ENCODE results near the gene DEFB128. TPM values are rescaled to one million over a fixed set of nuclear protein-coding genes. Genes with fewer than 3 reads are reported as not detected.

The DEFB128 gene
- total RNA-seq: not detected
- polyA plus RNA-seq: not detected
- long read RNA-seq, donor 1: 0 reads
- long read RNA-seq, donor 2: 0 reads
- long read RNA-seq, donor 3: 0 reads

GRCh38 chr20:189611-190010, at the start of gene DEFB128:
Gene DEFB128 (minus strand): TSS chr20:189711. CDS start chr20:189623, 88 bp downstream.
- DNase-seq (no peak), ATAC-seq (no peak)
- peaks cover 0 to 14% (median 1%) of the 10 kb centered on the region in 12 donors for H3K9me3 ChIP-seq
- 53 to 65% (median 58%) methylated on average over 7 of the region's 7 CpGs for WGBS, 4 donors
- TF ChIP-seq CTCF (IDR thresholded peaks at IDR 0.05) (no peak), POLR2A (IDR thresholded peaks at IDR 0.05) (no peak)
- H3K4me3 ChIP-seq: no peak within 1 kb of the TSS
- intact Hi-C loops (cut with DNase I): no loop called here
- no peak within 1 kb of the TSS for H3K27ac ChIP-seq
- no peaks in the 10 kb centered on the region for H3K36me3 ChIP-seq
- no peaks in the 10 kb centered on the region for H3K27me3 ChIP-seq
- H3K4me1 ChIP-seq: no peaks in the 10 kb centered on the region

GRCh38 chr20:237929-238328, 48.4 kb upstream of the DEFB128 start:
- WGBS, 4 donors: 74 to 78% (median 75%) methylated on average over 3 of the region's 3 CpGs
- Histone ChIP-seq H3K27me3 (peaks cover 0 to 13% (median 0%) of the 10 kb centered on the region in 9 donors), H3K27ac (peak overlapping the region in 1 of 12 donors; percentile 80), H3K4me1 (peaks cover 0 to 8% (median 0%) of the 10 kb centered on the region in 12 donors), H3K36me3 (no peaks in the 10 kb centered on the region), H3K9me3 (no peaks in the 10 kb centered on the region), H3K4me3 (peak overlapping the region in 1 of 12 donors; percentile 47)
- DNase-seq: no peak
- no peak for ATAC-seq
- intact Hi-C loops (cut with DNase I): loop anchor here in 1 of 10 donors (2.0 kb wide), 1 partner anchor 29 kb away; no protein-coding TSS in a partner anchor
- TF ChIP-seq POLR2A (IDR thresholded peaks at IDR 0.05) (no peak), CTCF (IDR thresholded peaks at IDR 0.05) (no peak)

- ATAC-seq (peak in 2 of 4 donors; percentile 53 to 62), DNase-seq (peak in 2 of 5 donors; percentile 28 to 32)
- Histone ChIP-seq H3K27ac (peak overlapping the region in 1 of 12 donors; percentile 80), H3K4me3 (peak overlapping the region in 1 of 12 donors; percentile 47), H3K27me3 (peaks cover 0 to 13% (median 0%) of the 10 kb centered on the region in 9 donors), H3K4me1 (peaks cover 0 to 8% (median 0%) of the 10 kb centered on the region in 12 donors), H3K9me3 (no peaks in the 10 kb centered on the region), H3K36me3 (no peaks in the 10 kb centered on the region)
- intact Hi-C loops (cut with DNase I): loop anchor here in 1 of 10 donors (2.0 kb wide), 1 partner anchor 29 kb away; no protein-coding TSS in a partner anchor
- TF ChIP-seq POLR2A (IDR thresholded peaks at IDR 0.05) (no peak), CTCF (IDR thresholded peaks at IDR 0.05) (no peak)
- 58 to 64% (median 62%) methylated on average over 4 of the region's 4 CpGs for WGBS, 4 donors
These were observed 48.0 kb upstream of the DEFB128 start for GRCh38 chr20:237489-237888.

GRCh38 chr20:235891-236290, 46.4 kb upstream of the DEFB128 start:
- TF ChIP-seq POLR2A (IDR thresholded peaks at IDR 0.05) (no peak), CTCF (IDR thresholded peaks at IDR 0.05) (peak in 8 of 12 donors; percentile 11 to 54 (median 28))
- Histone ChIP-seq H3K4me1 (peaks cover 0 to 8% (median 0%) of the 10 kb centered on the region in 12 donors), H3K27ac (no peak overlapping the region), H3K9me3 (no peaks in the 10 kb centered on the region), H3K4me3 (no peak overlapping the region), H3K27me3 (peaks cover 0 to 5% (median 0%) of the 10 kb centered on the region in 9 donors), H3K36me3 (no peaks in the 10 kb centered on the region)
- ATAC-seq (peak in 3 of 4 donors; percentile 47 to 74 (median 73)), DNase-seq (peak in 1 of 5 donors; percentile 42)
- intact Hi-C loops (cut with DNase I): loop anchor here in 1 of 10 donors (2.0 kb wide), 1 partner anchor 31 kb away; no protein-coding TSS in a partner anchor
- 36 to 67% (median 46%) methylated on average over 1 of the region's 1 CpG for WGBS, 4 donors
